Activated CD8-positive, alpha-beta memory T cell treated with anti-CD3 and anti-CD28 coated beads, Interleukin-2, amount 10 ng/mL, durations not matched to agents 7 days and 5 days (primary cell): Measurements from ENCODE around the gene CDK11A. TPM values are rescaled to one million over a fixed set of nuclear protein-coding genes. Genes with fewer than 3 reads are reported as not detected.
"Not testable (repeated sequence)": the region's sequence is repeated elsewhere in the genome, so short reads cannot be mapped to it uniquely, and the experiment has no call there.

Experiments
- ATAC-seq: fragments of 150-1000 bp; cut with Tn5 transposase; one replicate; pipeline ENCODE4 v1.10.0; 2021; ENCODE audit warnings: moderate library complexity
- CTCF ChIA-PET: fragments of 350-600 bp; sonication (Branson Sonifier 250); formaldehyde crosslinking; loops from one replicate; lab custom pipeline; 2021; ENCODE audit warnings: antibody characterized with exemption; lab: Charles Lee
- DNase-seq: peaks from one replicate; pipeline ENCODE4 v3.0.0-alpha.2; 2020
- H3K27ac Mint-ChIP-seq: one replicate; pipeline ENCODE4 v1.8.0; 2021; ENCODE audit warnings: mild to moderate bottlenecking, mixed read lengths
- H3K27me3 Mint-ChIP-seq: one replicate; pipeline ENCODE4 v1.8.0; 2021; ENCODE audit warnings: mixed read lengths
- H3K36me3 Mint-ChIP-seq: one replicate; pipeline ENCODE4 v1.8.0; 2021; ENCODE audit warnings: mild to moderate bottlenecking, mixed read lengths
- H3K4me1 Mint-ChIP-seq: one replicate; pipeline ENCODE4 v1.8.0; 2021; ENCODE audit warnings: mixed read lengths
- H3K4me3 Mint-ChIP-seq: one replicate; pipeline ENCODE4 v1.8.0; 2021; ENCODE audit warnings: mild to moderate bottlenecking, moderate library complexity, mixed read lengths
- H3K9me3 Mint-ChIP-seq: one replicate; pipeline ENCODE4 v1.8.0; 2022; ENCODE audit warnings: low read depth, mixed read lengths
- total RNA-seq, 2 experiments: library from RNA; stranded (reverse); gene quantifications; one replicate each; pipeline ENCODE4 v1.2.3, GENCODE V29; 2021

The CDK11A gene
- total RNA-seq, 2 experiments from 2014 or later = 80.5 to 100 TPM

GRCh38 chr1:1664941-1665814, 59.0 kb downstream of the CDK11A start:
- no peak for DNase-seq
- Mint-ChIP-seq H3K27me3 (no peaks in the 10 kb centered on the region), H3K36me3 (peaks cover 10% of the 10 kb centered on the region), H3K9me3 (no peaks in the 10 kb centered on the region), H3K4me3 (no peak overlapping the region), H3K4me1 (peaks cover 4% of the 10 kb centered on the region), H3K27ac (no peak overlapping the region)
- CTCF ChIA-PET = interaction anchor here (0.8 to 1.7 kb wide), 4 partner anchors 12 to 15 kb away, joined by 3 to 5 read pairs (median 4); no protein-coding TSS in a partner anchor
- no peak for ATAC-seq

DNA sequence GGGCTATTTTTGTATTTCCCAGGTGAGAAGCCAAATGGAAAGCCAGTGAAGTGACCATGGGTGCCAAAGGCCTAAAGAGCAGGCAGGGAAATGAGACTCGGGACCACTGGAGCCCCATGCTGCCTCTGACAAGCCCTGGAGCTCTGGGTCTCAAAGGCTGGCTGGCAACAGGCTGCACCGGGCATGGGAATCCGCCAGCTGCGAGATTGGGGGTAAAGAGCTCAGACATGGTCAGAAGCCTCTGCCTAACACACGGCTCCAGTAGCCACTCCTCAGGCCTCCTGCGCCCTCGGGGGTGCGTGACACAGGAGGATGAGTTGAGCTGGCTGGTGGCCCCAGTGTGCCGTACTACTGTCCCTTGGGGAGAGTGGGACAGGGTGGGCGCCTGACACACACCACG, 59.8 kb downstream of the CDK11A start:
- CTCF ChIA-PET, H3K4me3 Mint-ChIP-seq, H3K4me1 Mint-ChIP-seq, H3K9me3 Mint-ChIP-seq, H3K36me3 Mint-ChIP-seq, DNase-seq, H3K27me3 Mint-ChIP-seq, ATAC-seq, H3K27ac Mint-ChIP-seq: not testable (repeated sequence)

- H3K4me3 Mint-ChIP-seq, CTCF ChIA-PET, H3K36me3 Mint-ChIP-seq, DNase-seq, H3K4me1 Mint-ChIP-seq, H3K9me3 Mint-ChIP-seq, ATAC-seq, H3K27me3 Mint-ChIP-seq: not testable (repeated sequence)
- peak overlapping the region; percentile 85 for H3K27ac Mint-ChIP-seq
Observed at GRCh38 chr1:1662830-1663560, 61.2 kb downstream of the CDK11A start.

GRCh38 chr1:1662392-1662791, 61.8 kb downstream of the CDK11A start:
- H3K4me3 Mint-ChIP-seq, ATAC-seq, H3K36me3 Mint-ChIP-seq, H3K4me1 Mint-ChIP-seq, DNase-seq, H3K27ac Mint-ChIP-seq, CTCF ChIA-PET, H3K9me3 Mint-ChIP-seq, H3K27me3 Mint-ChIP-seq: not testable (repeated sequence)

DNA sequence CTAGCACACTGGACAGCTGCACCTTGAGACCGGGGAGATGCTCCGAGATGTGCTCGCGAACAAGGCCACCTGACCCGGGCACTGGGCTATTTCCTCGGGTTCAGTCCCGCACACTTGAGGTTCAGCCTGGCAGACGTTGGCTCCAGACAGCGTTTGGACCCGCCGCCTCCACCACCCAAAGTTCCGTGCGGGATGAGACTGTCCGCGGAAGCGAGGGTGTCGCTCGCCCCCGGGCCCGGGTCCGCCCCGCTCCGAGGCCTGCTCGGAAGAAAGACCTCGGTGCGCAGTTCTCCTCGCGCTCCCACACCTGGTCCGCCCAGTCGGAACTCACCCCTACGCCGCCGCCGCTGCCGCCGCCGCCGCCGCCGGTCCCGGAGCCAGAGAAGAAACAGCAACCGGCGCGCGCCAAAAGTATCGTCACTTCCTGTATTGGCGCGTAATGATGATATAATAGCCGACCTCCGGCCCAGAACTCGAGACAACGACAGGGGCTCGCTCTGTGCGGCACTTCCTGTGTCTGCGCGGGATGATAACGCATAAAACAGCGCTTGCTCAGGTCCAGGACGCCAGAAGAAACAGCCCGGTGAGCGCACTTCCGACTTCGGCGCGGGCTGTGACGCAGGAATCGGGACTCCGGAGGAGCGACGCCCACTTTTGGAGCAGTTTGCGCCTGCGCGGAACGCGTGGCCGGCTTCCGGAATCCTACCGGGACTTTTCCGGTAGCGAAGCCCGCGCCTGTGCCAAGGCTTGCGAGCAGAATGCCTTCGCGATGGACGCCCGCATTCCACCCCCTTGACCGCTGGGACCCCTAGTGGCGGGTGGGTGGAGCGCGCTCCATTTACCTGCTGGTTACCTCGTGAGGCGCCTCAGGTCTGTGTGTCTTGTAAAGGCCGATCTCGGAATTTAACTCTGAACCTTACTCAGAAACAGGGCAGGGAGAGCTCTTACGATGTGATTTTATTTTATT, 65.3 kb downstream of the CDK11A start, which contains the start of gene CDK11B:
Gene CDK11B (minus strand): TSS at position 422 of the 967 bp plus-strand sequence. CDS start 1,519 bp downstream, outside the sequence.
- Mint-ChIP-seq H3K27ac (peak within 1 kb of the TSS; percentile 99), H3K4me3 (peak within 1 kb of the TSS; percentile 89)
- H3K4me1 Mint-ChIP-seq, H3K9me3 Mint-ChIP-seq, H3K36me3 Mint-ChIP-seq, H3K27me3 Mint-ChIP-seq, CTCF ChIA-PET: not testable (repeated sequence)
- DNase-seq (peak; percentile 98), ATAC-seq (peak; percentile 96)

Other genes starting within 250 kb of the CDK11A start
- 10 to 100 TPM; 45.1 to 58.9 TPM for gene ATAD3A, start 212.2 kb downstream of the CDK11A start, total RNA-seq
- under 1 TPM; 0.38 to 0.61 TPM for gene TMEM240, start 183.7 kb downstream of the CDK11A start, total RNA-seq
- gene SSU72, start 149.5 kb downstream of the CDK11A start, total RNA-seq = 100 to 1,000 TPM; 114 to 132 TPM
- gene FNDC10, start 124.2 kb downstream of the CDK11A start, total RNA-seq = 1 to 10 TPM; 3.1 to 4.4 TPM
- 10 to 100 TPM; 40.0 to 48.3 TPM for gene MIB2, start 108.9 kb downstream of the CDK11A start, total RNA-seq
- 1 to 10 TPM in 1 of 2 experiments, under 1 TPM in 1; 0.79 to 1.2 TPM for gene MMP23B, start 92.2 kb downstream of the CDK11A start, total RNA-seq
- gene CDK11B, start 65.4 kb downstream of the CDK11A start, total RNA-seq = 10 to 100 TPM; 40.5 to 45.9 TPM
- gene SLC35E2B, start 31.6 kb downstream of the CDK11A start, total RNA-seq = 10 to 100 TPM; 46.2 to 50.9 TPM
- gene NADK, start 54.1 kb upstream of the CDK11A start, total RNA-seq = 100 to 1,000 TPM in 1 of 2 experiments, 10 to 100 TPM in 1; 97.9 to 100 TPM
- gene GNB1, start 166.7 kb upstream of the CDK11A start, total RNA-seq = 100 to 1,000 TPM; 426 to 473 TPM
- gene CALML6, start 190.9 kb upstream of the CDK11A start, total RNA-seq = under 1 TPM in 1 of 2 experiments, not detected in 1; 0.45 TPM
- gene TMEM52, start 194.9 kb upstream of the CDK11A start, total RNA-seq = not detected